ENCODE results near the gene DMD.

DNA sequence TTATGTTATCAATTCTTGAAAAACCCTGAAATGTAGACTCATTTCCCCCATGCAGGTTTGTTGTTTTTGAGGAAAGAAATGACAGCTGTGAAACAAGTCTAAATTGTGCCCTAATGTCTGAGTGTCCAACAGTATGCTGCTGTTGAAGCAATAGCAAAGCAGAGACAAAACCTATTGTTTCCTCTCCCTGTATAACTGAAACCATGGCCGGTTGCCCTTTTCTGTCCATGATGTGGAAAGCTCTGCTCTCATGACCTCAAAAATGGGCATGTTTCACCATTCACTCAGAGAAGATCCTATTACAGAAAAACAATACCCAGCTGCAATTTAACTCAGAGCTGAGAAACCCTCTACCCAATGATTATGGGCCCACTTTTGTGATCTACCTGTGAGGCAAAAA, 1826.9 kb downstream of the DMD start:
- TF ChIP-seq, protein P1, sequence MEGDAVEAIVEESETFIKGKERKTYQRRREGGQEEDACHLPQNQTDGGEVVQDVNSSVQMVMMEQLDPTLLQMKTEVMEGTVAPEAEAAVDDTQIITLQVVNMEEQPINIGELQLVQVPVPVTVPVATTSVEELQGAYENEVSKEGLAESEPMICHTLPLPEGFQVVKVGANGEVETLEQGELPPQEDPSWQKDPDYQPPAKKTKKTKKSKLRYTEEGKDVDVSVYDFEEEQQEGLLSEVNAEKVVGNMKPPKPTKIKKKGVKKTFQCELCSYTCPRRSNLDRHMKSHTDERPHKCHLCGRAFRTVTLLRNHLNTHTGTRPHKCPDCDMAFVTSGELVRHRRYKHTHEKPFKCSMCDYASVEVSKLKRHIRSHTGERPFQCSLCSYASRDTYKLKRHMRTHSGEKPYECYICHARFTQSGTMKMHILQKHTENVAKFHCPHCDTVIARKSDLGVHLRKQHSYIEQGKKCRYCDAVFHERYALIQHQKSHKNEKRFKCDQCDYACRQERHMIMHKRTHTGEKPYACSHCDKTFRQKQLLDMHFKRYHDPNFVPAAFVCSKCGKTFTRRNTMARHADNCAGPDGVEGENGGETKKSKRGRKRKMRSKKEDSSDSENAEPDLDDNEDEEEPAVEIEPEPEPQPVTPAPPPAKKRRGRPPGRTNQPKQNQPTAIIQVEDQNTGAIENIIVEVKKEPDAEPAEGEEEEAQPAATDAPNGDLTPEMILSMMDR (conservative IDR thresholded peaks at IDR 0.05), result no peak
- no peak for TF ChIP-seq ZFX (IDR thresholded peaks at IDR 0.05)

Data from C4-2B (cell line).